GM23248 (cell line): ENCODE results near the gene C22orf42. TPM values are rescaled to one million over a fixed set of nuclear protein-coding genes. Genes with fewer than 3 reads are reported as not detected.

ENCODE experiments used
- DNase-seq: peaks from one replicate; pipeline ENCODE4 v3.0.0-alpha.2; 2015
- H2AFZ ChIP-seq: fragments of 200-600 bp; sonication (generic); 2 replicates; pipeline ENCODE4 v1.6.1; 2016; ENCODE audit warnings: antibody characterized with exemption
- H3F3A ChIP-seq: fragments of 200-600 bp; sonication (generic); 2 replicates; pipeline ENCODE4 v1.6.1; 2016; ENCODE audit warnings: mild to moderate bottlenecking, antibody characterized with exemption, mixed run types; ENCODE audit not compliant: insufficient read depth
- H3K27ac ChIP-seq: fragments of 200-600 bp; sonication (generic); 2 replicates; pipeline ENCODE4 v1.5.1; 2016; ENCODE audit warnings: mild to moderate bottlenecking
- H3K27me3 ChIP-seq: fragments of 200-600 bp; sonication (generic); replicated peaks from 2 replicates; pipeline ENCODE4 v1.6.1; 2016; ENCODE audit warnings: mild to moderate bottlenecking; ENCODE audit not compliant: insufficient read depth
- H3K36me3 ChIP-seq: fragments of 200-600 bp; sonication (generic); 2 replicates; pipeline ENCODE4 v1.6.1; 2016; ENCODE audit warnings: low read depth, mild to moderate bottlenecking
- H3K4me1 ChIP-seq: fragments of 200-600 bp; sonication (generic); 2 replicates; pipeline ENCODE4 v1.6.1; 2016; ENCODE audit warnings: mild to moderate bottlenecking; ENCODE audit not compliant: insufficient read depth
- H3K4me2 ChIP-seq: fragments of 200-600 bp; sonication (generic); one replicate; pipeline ENCODE4 v1.6.1; 2016; ENCODE audit warnings: mild to moderate bottlenecking; ENCODE audit not compliant: unreplicated experiment
- H3K4me3 ChIP-seq: fragments of 200-600 bp; sonication (generic); 2 replicates; pipeline ENCODE4 v1.5.1; 2016; ENCODE audit warnings: mild to moderate bottlenecking
- H3K79me2 ChIP-seq: fragments of 200-600 bp; sonication (generic); 2 replicates; pipeline ENCODE4 v1.6.1; 2016; ENCODE audit warnings: mild to moderate bottlenecking; ENCODE audit not compliant: insufficient read depth
- H3K9ac ChIP-seq: fragments of 200-600 bp; sonication (generic); 2 replicates; pipeline ENCODE4 v1.6.1; 2016; ENCODE audit warnings: mild to moderate bottlenecking
- H3K9me2 ChIP-seq: fragments of 200-600 bp; sonication (generic); 2 replicates; pipeline ENCODE4 v1.6.1; 2016; ENCODE audit warnings: mixed run types, mild to moderate bottlenecking, moderate library complexity; ENCODE audit not compliant: insufficient read depth
- H3K9me3 ChIP-seq: fragments of 200-600 bp; sonication (generic); one replicate; pipeline ENCODE4 v1.6.1; 2017; ENCODE audit warnings: low read depth
- H4K20me1 ChIP-seq: fragments of 200-600 bp; sonication (generic); 2 replicates; pipeline ENCODE4 v1.6.0; 2016; ENCODE audit not compliant: insufficient read depth
- EZH2 ChIP-seq: fragments of 200-600 bp; sonication (generic); IDR thresholded peaks from 2 replicates; pipeline ENCODE4 v1.6.1; 2018; ENCODE audit warnings: antibody characterized with exemption, mild to moderate bottlenecking; ENCODE audit not compliant: insufficient read depth, poor library complexity, severe bottlenecking
- EZH2phosphoT487 ChIP-seq: fragments of 200-600 bp; sonication (generic); IDR thresholded peaks from 2 replicates; pipeline ENCODE4 v1.6.1; 2018; ENCODE audit warnings: antibody characterized with exemption, moderate library complexity, mild to moderate bottlenecking, low read depth; ENCODE audit not compliant: insufficient read depth
- WGBS, 2 experiments: methylation state at CpG; one replicate each; pipeline ENCODE4 v1.1.6; 2015 to 2017; ENCODE audit warnings: low lambda C conversion rate in 2 of 2, low coverage in 1 of 2; ENCODE audit errors: missing lambda C conversion rate in 2 of 2; 5-methylcytosine and 5-hydroxymethylcytosine counted together
- in situ Hi-C: fragments of 300-500 bp; cut with MboI; formaldehyde crosslinking; loops from 2 replicates; pipeline ENCODE4 v1.15.0; 2020
- polyA plus RNA-seq: library from polyadenylated mRNA; unstranded; fragments of >200 nt; fragmentation: Nextera tagmentation; extraction: Ambion mirVana; gene quantifications from 2 replicates; pipeline ENCODE4 v1.2.1, GENCODE V29; 2016
- total RNA-seq: library from RNA; depleted of rRNA; stranded (reverse); fragments of >200 nt; shearing (Covaris generic); gene quantifications from 2 replicates; pipeline ENCODE4 v1.2.3, GENCODE V29; 2014; rRNA removed

Gene C22orf42
- total RNA-seq: not detected in 2 replicates
- polyA plus RNA-seq: not detected in 2 replicates

DNA sequence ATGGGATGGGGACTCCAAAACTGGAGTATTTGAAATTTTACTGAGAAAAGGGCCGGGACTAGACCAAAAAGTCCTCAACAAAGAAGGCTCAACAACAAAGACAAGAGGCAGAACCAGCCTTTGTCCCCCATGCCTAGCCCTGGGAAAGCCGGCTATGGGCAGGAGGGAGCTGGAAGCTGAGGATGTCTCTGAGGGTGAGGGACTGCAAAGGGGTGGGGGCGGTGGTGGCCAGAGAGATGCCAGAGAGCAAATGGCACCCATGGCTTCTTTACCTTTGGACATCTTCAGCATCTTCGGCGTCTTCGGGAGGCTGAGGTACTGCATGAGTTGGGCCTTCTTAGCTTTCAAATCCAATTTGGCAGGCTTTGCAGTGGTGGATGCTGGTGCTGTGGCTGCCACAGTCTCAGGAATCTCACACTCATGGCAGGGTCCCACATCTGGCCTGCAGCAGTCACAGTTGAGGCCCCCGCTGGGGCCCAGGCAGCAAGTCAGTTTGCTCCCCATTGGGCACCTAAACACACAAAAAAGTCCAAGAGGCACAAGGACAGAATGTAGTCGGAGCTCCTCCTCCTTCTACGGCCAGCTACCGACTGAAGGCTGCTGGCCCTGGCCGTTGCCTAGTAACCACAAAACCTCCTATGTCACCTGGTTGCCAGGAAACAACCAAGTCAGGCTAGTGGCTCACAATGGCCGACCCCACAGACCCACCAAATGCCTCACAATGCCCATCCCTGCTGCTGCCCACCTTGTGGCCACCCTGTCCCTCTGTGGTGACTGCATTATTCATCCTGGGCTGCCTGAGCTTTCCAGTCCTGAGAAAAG lies at the start of gene C22orf42:
Gene C22orf42, minus strand, starts transcription at position 592 of the 822 bp plus-strand sequence. Its CDS starts 88 bp downstream, at position 504.
- no peak for DNase-seq
- Histone ChIP-seq H3K4me1 (no peaks in the 10 kb centered on the region), H3K4me3 (no peak within 1 kb of the TSS), H3K9ac (no peak within 1 kb of the TSS), H3K79me2 (no peaks in the 10 kb centered on the region), H3K36me3 (no peaks in the 10 kb centered on the region), H3F3A (no peaks in the 10 kb centered on the region), H3K9me3 (no peaks in the 10 kb centered on the region), H3K9me2 (no peaks in the 10 kb centered on the region), H3K27ac (no peak within 1 kb of the TSS), H4K20me1 (no peaks in the 10 kb centered on the region), H3K4me2 (no peak within 1 kb of the TSS), H2AFZ (no peak within 1 kb of the TSS), H3K27me3 (peaks cover 5% of the 10 kb centered on the region)
- TF ChIP-seq EZH2phosphoT487: no peak
- no peak for TF ChIP-seq EZH2
- in situ Hi-C loops: no loop called here
- 37 to 43% methylated on average over 12 of the region's 12 CpGs for WGBS, 2 experiments

DNA sequence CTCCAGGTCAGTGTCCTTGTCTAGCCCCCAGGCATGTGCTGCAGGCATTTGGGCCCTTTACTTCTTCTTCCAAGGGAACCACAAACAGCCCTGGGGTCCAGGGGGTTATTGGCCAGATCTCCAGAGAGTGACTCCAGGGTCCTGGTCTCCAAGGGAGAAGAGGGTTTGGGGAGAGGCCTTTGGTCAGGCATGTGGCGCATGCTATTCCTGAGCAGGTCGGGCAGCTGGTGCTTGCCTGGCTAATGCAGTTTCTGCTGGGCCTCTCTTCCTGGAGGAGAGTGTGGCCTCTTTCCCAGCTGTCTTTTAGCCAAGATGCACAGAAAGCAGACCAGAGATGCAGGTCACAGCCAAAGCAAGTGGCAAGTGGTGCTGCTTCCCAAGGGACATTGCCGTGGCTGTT lies 49.6 kb upstream of the C22orf42 start:
- H4K20me1 ChIP-seq: no peaks in the 10 kb centered on the region
- H3K4me1 ChIP-seq: no peaks in the 10 kb centered on the region
- H3K27ac ChIP-seq: no peak overlapping the region
- DNase-seq: no peak
- H3K36me3 ChIP-seq: no peaks in the 10 kb centered on the region
- H3K9ac ChIP-seq: no peak overlapping the region
- no peak overlapping the region for H3K4me2 ChIP-seq
- H3K4me3 ChIP-seq: no peak overlapping the region
- no peaks in the 10 kb centered on the region for H3K27me3 ChIP-seq
- no peaks in the 10 kb centered on the region for H3F3A ChIP-seq
- in situ Hi-C loops: no loop called here
- H3K79me2 ChIP-seq: no peaks in the 10 kb centered on the region
- WGBS, 2 experiments: 66 to 77% methylated on average over 3 of the region's 3 CpGs
- no peak overlapping the region for H2AFZ ChIP-seq
- no peaks in the 10 kb centered on the region for H3K9me2 ChIP-seq
- TF ChIP-seq EZH2phosphoT487 (no peak), EZH2 (no peak)
- no peaks in the 10 kb centered on the region for H3K9me3 ChIP-seq

GRCh38 chr22:32207971-32208480 lies 48.9 kb upstream of the C22orf42 start:
- no peaks in the 10 kb centered on the region for H4K20me1 ChIP-seq
- H3K4me3 ChIP-seq: no peak overlapping the region
- in situ Hi-C loops: no loop called here
- DNase-seq: no peak
- H3K4me1 ChIP-seq: no peaks in the 10 kb centered on the region
- no peak overlapping the region for H3K9ac ChIP-seq
- H3K79me2 ChIP-seq: no peaks in the 10 kb centered on the region
- H3F3A ChIP-seq: no peaks in the 10 kb centered on the region
- H3K36me3 ChIP-seq: no peaks in the 10 kb centered on the region
- TF ChIP-seq EZH2 (no peak), EZH2phosphoT487 (no peak)
- peaks cover 5% of the 10 kb centered on the region; the same call in 1 of the 2 replicates for H3K27me3 ChIP-seq
- H3K27ac ChIP-seq: no peak overlapping the region
- no peaks in the 10 kb centered on the region for H3K9me2 ChIP-seq
- H2AFZ ChIP-seq: no peak overlapping the region
- WGBS, 2 experiments: 29 to 46% methylated on average over 4 of the region's 4 CpGs
- H3K9me3 ChIP-seq: no peaks in the 10 kb centered on the region
- H3K4me2 ChIP-seq: no peak overlapping the region

DNA sequence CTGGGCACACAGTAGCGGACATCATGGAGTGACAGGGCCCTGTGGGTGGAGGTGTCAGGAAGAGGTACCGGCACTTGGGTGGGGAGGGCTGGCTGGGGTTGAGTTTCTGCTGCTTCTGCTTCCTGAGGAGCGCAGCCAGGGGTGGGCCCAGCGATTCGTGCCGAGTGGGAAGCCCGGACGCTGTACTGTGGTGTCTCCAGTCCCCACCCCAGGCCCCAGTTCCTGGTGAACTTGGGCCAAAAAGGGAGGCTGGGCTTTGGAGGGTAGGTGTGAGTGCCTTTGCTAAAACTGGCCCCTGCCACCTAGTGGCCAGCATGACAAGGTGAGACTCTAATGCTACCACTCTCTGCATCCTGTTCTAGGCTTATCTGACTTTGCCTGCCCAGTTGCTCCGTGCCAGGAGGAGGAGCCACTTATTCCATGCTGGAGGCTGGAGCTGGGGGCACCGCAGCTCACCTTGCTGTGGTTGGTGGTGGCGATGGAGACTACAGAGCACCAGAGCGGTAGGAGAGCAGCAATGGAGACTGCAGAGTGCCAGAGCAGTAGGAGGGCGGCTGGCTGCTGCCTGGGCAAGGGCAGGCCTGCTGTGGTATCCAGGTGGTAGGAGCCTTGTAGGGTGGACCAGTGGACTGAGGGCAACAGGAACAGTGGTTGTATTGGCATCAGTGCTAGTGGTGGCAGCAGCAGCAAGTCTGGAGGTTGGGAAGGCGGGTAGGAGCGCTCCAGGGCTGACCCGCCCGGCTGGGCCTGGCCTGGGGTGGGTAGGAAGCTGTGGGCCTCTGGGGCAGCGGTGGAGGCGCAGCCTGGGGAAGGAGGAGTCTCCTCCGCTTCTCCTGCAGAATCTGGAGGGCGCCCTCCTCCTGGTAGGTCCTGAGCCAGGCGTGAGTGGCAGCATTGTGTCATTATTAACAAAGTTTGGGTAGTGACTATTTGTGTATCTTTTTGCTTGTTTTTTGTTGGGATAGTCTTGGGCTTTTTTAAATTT lies 48.0 kb upstream of the C22orf42 start:
- no peaks in the 10 kb centered on the region for H4K20me1 ChIP-seq
- no peak overlapping the region for H3K4me3 ChIP-seq
- no peak overlapping the region for H3K27ac ChIP-seq
- H3K79me2 ChIP-seq: no peaks in the 10 kb centered on the region
- no peak overlapping the region for H2AFZ ChIP-seq
- TF ChIP-seq EZH2 (no peak), EZH2phosphoT487 (no peak)
- no peak overlapping the region for H3K9ac ChIP-seq
- no peaks in the 10 kb centered on the region for H3K9me3 ChIP-seq
- no peaks in the 10 kb centered on the region for H3K9me2 ChIP-seq
- in situ Hi-C loops: no loop called here
- H3K27me3 ChIP-seq: peaks cover 6% of the 10 kb centered on the region; the same call in 1 of the 2 replicates
- no peaks in the 10 kb centered on the region for H3K4me1 ChIP-seq
- WGBS, 2 experiments: 75% methylated on average over 20 to 22 of the region's 22 CpGs
- no peaks in the 10 kb centered on the region for H3K36me3 ChIP-seq
- H3F3A ChIP-seq: no peaks in the 10 kb centered on the region
- no peak overlapping the region for H3K4me2 ChIP-seq
- DNase-seq: peak; percentile 33
